Tibial nerve (tissue), 3 donors: ENCODE data around the gene ARMH4.

Experiments
- POLR2A ChIP-seq, 2 donors: fragments of 450-650 bp; IDR thresholded peaks; one replicate each; pipeline ENCODE4 v1.6.1; 2017; ENCODE audit warnings: antibody characterized with exemption in 2 of 2, mild to moderate bottlenecking in 2 of 2, moderate library complexity in 2 of 2
- TF ChIP-seq, protein P1 (sequence below), 5 experiments: fragments of 200-600 bp in 3 of 5; fragments of 450-650 bp in 2 of 5; sonication (generic) in 3 of 5; IDR thresholded peaks; one replicate each; pipeline ENCODE4 v1.5.1; 2016 to 2019; ENCODE audit warnings: antibody characterized with exemption in 5 of 5, mild to moderate bottlenecking in 3 of 5, moderate library complexity in 2 of 5

DNA sequence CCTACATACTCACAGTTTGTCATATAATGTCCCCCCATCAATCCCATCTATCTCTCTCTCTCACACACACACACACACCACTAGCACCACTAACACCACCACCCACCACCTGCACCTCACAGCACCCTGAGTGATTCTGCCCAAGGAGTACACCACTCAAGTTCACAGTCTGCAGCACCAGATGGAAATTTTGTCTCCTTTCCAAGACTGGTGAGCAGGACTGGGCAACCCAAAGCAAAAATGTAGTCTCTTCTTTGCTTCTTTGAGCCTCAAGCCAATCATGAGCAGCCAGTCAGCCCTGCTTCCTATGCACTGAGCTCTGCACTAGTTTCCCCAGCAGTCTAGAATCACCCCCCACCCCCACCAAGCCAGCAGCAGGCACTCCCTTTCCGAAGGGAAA lies 15.0 kb upstream of the ARMH4 start:
- TF ChIP-seq, protein P1, sequence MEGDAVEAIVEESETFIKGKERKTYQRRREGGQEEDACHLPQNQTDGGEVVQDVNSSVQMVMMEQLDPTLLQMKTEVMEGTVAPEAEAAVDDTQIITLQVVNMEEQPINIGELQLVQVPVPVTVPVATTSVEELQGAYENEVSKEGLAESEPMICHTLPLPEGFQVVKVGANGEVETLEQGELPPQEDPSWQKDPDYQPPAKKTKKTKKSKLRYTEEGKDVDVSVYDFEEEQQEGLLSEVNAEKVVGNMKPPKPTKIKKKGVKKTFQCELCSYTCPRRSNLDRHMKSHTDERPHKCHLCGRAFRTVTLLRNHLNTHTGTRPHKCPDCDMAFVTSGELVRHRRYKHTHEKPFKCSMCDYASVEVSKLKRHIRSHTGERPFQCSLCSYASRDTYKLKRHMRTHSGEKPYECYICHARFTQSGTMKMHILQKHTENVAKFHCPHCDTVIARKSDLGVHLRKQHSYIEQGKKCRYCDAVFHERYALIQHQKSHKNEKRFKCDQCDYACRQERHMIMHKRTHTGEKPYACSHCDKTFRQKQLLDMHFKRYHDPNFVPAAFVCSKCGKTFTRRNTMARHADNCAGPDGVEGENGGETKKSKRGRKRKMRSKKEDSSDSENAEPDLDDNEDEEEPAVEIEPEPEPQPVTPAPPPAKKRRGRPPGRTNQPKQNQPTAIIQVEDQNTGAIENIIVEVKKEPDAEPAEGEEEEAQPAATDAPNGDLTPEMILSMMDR (IDR thresholded peaks at IDR 0.05) = no peak
- TF ChIP-seq POLR2A (IDR thresholded peaks at IDR 0.05) = no peak
